ENCODE results near the gene PTPRQ. TPM values are rescaled to one million over a fixed set of nuclear protein-coding genes. Genes with fewer than 3 reads are reported as not detected.

The PTPRQ gene
- total and polyA plus RNA-seq, 4 experiments from 2014 or later: not detected

DNA sequence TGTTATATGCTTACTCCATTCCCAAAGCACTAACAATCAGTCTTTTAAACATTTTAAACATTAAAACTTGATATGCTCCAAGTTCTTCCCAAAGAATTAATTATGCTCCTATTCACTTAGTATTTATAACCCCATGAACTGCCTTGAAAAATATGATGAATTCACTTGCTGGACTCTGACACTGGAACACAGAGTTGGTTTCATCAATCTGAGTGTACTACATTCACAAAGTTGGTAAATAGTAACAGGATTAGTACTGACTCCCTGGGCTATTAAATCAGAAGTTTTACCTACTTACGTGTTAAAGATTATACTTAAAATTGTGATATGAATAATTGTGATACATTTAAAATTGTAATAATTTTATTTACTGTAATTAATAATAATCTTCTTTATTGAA, 246.1 kb downstream of the PTPRQ start:
- Histone ChIP-seq H3K27ac (ENCODE audit: low read depth, low read length) (no peak overlapping the region), H3K4me1 (ENCODE audit: insufficient read depth, low read length) (no peaks in the 10 kb centered on the region), H3K9me3 (ENCODE audit: control insufficient read depth in 1 of 2, low read length in 2 of 2) (no peaks in the 10 kb centered on the region), H3K4me3 (ENCODE audit: low read length in 2 of 2) (no peak overlapping the region), H3K36me3 (ENCODE audit: insufficient read depth, low read length) (no peaks in the 10 kb centered on the region), H3K27me3 (ENCODE audit: insufficient read depth, low read length) (no peaks in the 10 kb centered on the region)
- Mint-ChIP-seq H3K27ac (no peak overlapping the region), H3K9me3 (peaks cover 0 to 7% (median under 1%) of the 10 kb centered on the region in 8 donors), H3K36me3 (no peaks in the 10 kb centered on the region), H3K27me3 (no peaks in the 10 kb centered on the region), H3K4me1 (no peaks in the 10 kb centered on the region), H3K4me3 (no peak overlapping the region)
- no peak for DNase-seq
- CTCF ChIA-PET (ENCODE audit: partially characterized antibody): no interaction called here
- intact Hi-C loops (cut with micrococcal nuclease): no loop called here
- POLR2A ChIA-PET (ENCODE audit: partially characterized antibody): no interaction called here

- Histone ChIP-seq H3K9me3 (ENCODE audit: control insufficient read depth in 1 of 2, low read length in 2 of 2) (no peaks in the 10 kb centered on the region), H3K4me3 (ENCODE audit: low read length in 2 of 2) (no peak overlapping the region), H3K36me3 (ENCODE audit: insufficient read depth, low read length) (no peaks in the 10 kb centered on the region), H3K27me3 (ENCODE audit: insufficient read depth, low read length) (no peaks in the 10 kb centered on the region), H3K4me1 (ENCODE audit: insufficient read depth, low read length) (no peaks in the 10 kb centered on the region), H3K27ac (ENCODE audit: low read depth, low read length) (no peak overlapping the region)
- H3K27ac Mint-ChIP-seq: no peak overlapping the region
- no peak overlapping the region for H3K4me3 Mint-ChIP-seq
- intact Hi-C loops (cut with micrococcal nuclease): no loop called here
- CTCF ChIA-PET (ENCODE audit: partially characterized antibody): no interaction called here
- DNase-seq: no peak
- no peaks in the 10 kb centered on the region for H3K36me3 Mint-ChIP-seq
- POLR2A ChIA-PET (ENCODE audit: partially characterized antibody): no interaction called here
- H3K9me3 Mint-ChIP-seq: peaks cover 0 to 7% (median under 1%) of the 10 kb centered on the region in 8 donors
- H3K27me3 Mint-ChIP-seq: no peaks in the 10 kb centered on the region
- no peaks in the 10 kb centered on the region for H3K4me1 Mint-ChIP-seq
Measured at GRCh38 chr12:80690513-80690912, 246.5 kb downstream of the PTPRQ start.

DNA sequence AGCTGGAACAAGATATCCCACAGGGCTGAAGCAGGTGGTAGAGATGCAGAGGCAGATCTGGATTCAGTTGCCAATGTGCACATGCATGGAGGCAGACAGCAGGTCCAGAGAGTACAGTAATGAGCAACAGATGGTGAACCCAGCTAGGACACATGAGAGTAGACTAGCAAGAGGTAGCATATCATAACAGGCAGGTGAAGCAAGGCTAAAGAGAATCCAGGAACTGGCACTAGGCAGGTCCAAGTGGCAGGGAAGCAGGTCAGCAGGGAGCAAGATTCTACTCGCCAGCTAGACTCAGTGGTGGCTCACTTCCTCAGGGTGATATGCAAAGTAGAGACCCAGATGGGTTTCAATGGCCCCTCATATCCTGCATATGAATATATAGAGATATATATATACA, 248.1 kb downstream of the PTPRQ start:
- Mint-ChIP-seq H3K27me3 (no peaks in the 10 kb centered on the region), H3K4me1 (no peaks in the 10 kb centered on the region), H3K36me3 (no peaks in the 10 kb centered on the region), H3K27ac (no peak overlapping the region), H3K9me3 (peaks cover 0 to 5% (median 0%) of the 10 kb centered on the region in 8 donors), H3K4me3 (no peak overlapping the region)
- H3K4me1 ChIP-seq (ENCODE audit: insufficient read depth, low read length): no peaks in the 10 kb centered on the region
- ChIA-PET CTCF (ENCODE audit: partially characterized antibody) (no interaction called here), POLR2A (ENCODE audit: partially characterized antibody) (no interaction called here)
- intact Hi-C loops (cut with micrococcal nuclease): no loop called here
- no peak overlapping the region for H3K27ac ChIP-seq (ENCODE audit: low read depth, low read length)
- H3K9me3 ChIP-seq (ENCODE audit: control insufficient read depth in 1 of 2, low read length in 2 of 2): no peaks in the 10 kb centered on the region
- no peaks in the 10 kb centered on the region for H3K27me3 ChIP-seq (ENCODE audit: insufficient read depth, low read length)
- H3K36me3 ChIP-seq (ENCODE audit: insufficient read depth, low read length): no peaks in the 10 kb centered on the region
- no peak overlapping the region for H3K4me3 ChIP-seq (ENCODE audit: low read length in 2 of 2)
- DNase-seq: no peak

GRCh38 chr12:80697270-80697887, 253.3 kb downstream of the PTPRQ start:
- POLR2A ChIA-PET (ENCODE audit: partially characterized antibody): no interaction called here
- H3K4me1 Mint-ChIP-seq: no peaks in the 10 kb centered on the region
- Histone ChIP-seq H3K27ac (ENCODE audit: low read depth, low read length) (no peak overlapping the region), H3K27me3 (ENCODE audit: insufficient read depth, low read length) (no peaks in the 10 kb centered on the region), H3K4me3 (ENCODE audit: low read length in 2 of 2) (no peak overlapping the region), H3K4me1 (ENCODE audit: insufficient read depth, low read length) (no peaks in the 10 kb centered on the region), H3K9me3 (ENCODE audit: control insufficient read depth in 1 of 2, low read length in 2 of 2) (no peaks in the 10 kb centered on the region), H3K36me3 (ENCODE audit: insufficient read depth, low read length) (no peaks in the 10 kb centered on the region)
- no peak for DNase-seq
- H3K9me3 Mint-ChIP-seq: peaks cover 0 to 5% (median 0%) of the 10 kb centered on the region in 8 donors
- intact Hi-C loops (cut with micrococcal nuclease): no loop called here
- CTCF ChIA-PET (ENCODE audit: partially characterized antibody): no interaction called here
- no peak overlapping the region for H3K4me3 Mint-ChIP-seq
- H3K27me3 Mint-ChIP-seq: no peaks in the 10 kb centered on the region
- no peak overlapping the region for H3K27ac Mint-ChIP-seq
- no peaks in the 10 kb centered on the region for H3K36me3 Mint-ChIP-seq

DNA sequence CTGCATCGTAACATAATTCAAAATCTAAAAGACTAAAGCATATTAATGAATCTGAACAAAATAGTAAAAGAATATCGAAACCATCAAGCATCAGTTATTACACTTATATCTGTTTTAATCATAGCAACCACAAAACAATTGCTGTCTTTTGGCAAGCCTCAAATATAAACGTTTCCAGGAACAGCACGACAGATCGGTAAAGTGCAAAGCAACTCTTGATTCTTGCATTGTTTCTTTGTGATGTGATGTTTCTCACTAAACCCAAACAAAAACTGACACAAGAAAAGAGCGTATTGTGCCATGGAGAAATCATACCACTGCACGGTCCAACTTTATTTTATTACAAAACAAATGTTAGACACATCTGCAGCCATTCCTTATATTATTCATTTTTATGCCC, 254.2 kb downstream of the PTPRQ start:
- intact Hi-C loops (cut with micrococcal nuclease): no loop called here
- no peaks in the 10 kb centered on the region for H3K9me3 ChIP-seq (ENCODE audit: control insufficient read depth in 1 of 2, low read length in 2 of 2)
- Mint-ChIP-seq H3K36me3 (no peaks in the 10 kb centered on the region), H3K4me1 (no peaks in the 10 kb centered on the region), H3K4me3 (no peak overlapping the region), H3K9me3 (peaks cover 0 to 3% (median 0%) of the 10 kb centered on the region in 8 donors), H3K27me3 (no peaks in the 10 kb centered on the region), H3K27ac (no peak overlapping the region)
- no peaks in the 10 kb centered on the region for H3K36me3 ChIP-seq (ENCODE audit: insufficient read depth, low read length)
- no peaks in the 10 kb centered on the region for H3K27me3 ChIP-seq (ENCODE audit: insufficient read depth, low read length)
- no peak for DNase-seq
- ChIA-PET CTCF (ENCODE audit: partially characterized antibody) (no interaction called here), POLR2A (ENCODE audit: partially characterized antibody) (no interaction called here)
- no peak overlapping the region for H3K4me3 ChIP-seq (ENCODE audit: low read length in 2 of 2)
- H3K27ac ChIP-seq (ENCODE audit: low read depth, low read length): no peak overlapping the region
- no peaks in the 10 kb centered on the region for H3K4me1 ChIP-seq (ENCODE audit: insufficient read depth, low read length)

DNA sequence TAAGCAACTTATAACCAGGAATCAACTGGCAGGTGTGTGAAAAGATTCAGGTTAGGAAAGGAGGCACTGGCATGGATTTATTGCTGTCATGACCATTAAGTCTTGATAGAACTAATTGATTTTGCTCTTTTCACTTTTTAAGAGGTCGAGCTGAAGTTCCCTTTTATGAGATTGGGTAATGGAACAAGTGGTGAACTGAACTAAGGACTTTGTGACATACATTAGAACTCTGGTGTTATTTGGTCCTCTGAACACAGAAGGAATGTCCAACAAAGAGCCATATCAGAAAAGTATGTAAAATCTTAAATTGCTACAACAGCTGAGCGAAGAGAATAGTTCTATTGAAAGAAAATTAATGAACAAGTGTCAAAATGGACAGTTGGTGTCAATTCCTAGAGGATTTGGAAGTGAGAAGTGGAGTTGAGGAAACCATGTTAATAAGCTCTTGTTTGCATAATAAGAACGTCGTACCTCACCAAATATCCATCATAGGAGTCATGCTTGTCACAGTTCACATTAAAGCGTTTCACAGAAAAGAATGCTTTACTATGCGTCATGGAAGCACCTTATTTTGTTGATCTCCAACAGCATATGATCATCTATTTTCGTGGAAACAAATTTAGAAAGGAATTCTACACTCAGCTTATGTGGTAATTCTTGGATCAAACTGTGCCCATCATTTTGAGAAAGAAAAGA, 255.0 kb downstream of the PTPRQ start:
- intact Hi-C loops (cut with micrococcal nuclease): no loop called here
- H3K27ac Mint-ChIP-seq: no peak overlapping the region

DNA sequence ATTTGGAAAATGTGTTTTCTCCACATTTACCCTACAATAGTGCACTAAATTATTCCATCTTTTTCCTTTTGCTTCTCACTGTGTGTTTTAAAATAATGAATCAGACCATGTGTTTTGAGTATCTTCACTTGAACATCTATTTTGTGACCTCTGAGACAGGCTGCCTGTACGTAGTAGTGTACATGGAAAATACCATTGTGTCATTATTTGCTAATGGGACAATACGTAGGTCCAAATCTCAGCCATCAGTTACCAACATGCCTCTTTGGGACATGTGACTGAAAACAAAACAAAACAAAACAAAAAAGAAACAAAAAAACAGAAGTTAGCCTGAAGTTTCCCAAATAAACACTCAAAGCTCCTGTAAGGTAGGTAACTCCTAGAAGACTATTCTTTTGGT, 256.3 kb downstream of the PTPRQ start:
- POLR2A ChIA-PET (ENCODE audit: partially characterized antibody): no interaction called here
- no peak for DNase-seq
- intact Hi-C loops (cut with micrococcal nuclease): no loop called here
- no peak overlapping the region for H3K27ac ChIP-seq (ENCODE audit: low read depth, low read length)
- H3K9me3 Mint-ChIP-seq: peaks cover 0 to 4% (median 0%) of the 10 kb centered on the region in 8 donors
- H3K4me1 ChIP-seq (ENCODE audit: insufficient read depth, low read length): no peaks in the 10 kb centered on the region
- H3K4me3 ChIP-seq (ENCODE audit: low read length in 2 of 2): no peak overlapping the region
- H3K4me3 Mint-ChIP-seq: no peak overlapping the region
- no peaks in the 10 kb centered on the region for H3K36me3 Mint-ChIP-seq
- H3K27me3 Mint-ChIP-seq: no peaks in the 10 kb centered on the region
- no peaks in the 10 kb centered on the region for H3K27me3 ChIP-seq (ENCODE audit: insufficient read depth, low read length)
- no peaks in the 10 kb centered on the region for H3K9me3 ChIP-seq (ENCODE audit: control insufficient read depth in 1 of 2, low read length in 2 of 2)
- no peaks in the 10 kb centered on the region for H3K4me1 Mint-ChIP-seq
- H3K36me3 ChIP-seq (ENCODE audit: insufficient read depth, low read length): no peaks in the 10 kb centered on the region
- no peak overlapping the region for H3K27ac Mint-ChIP-seq
- CTCF ChIA-PET (ENCODE audit: partially characterized antibody): no interaction called here

More for the DNA sequence above, 255.0 kb downstream of the PTPRQ start:
- Mint-ChIP-seq H3K36me3 (no peaks in the 10 kb centered on the region), H3K4me1 (no peaks in the 10 kb centered on the region), H3K27me3 (no peaks in the 10 kb centered on the region), H3K9me3 (peaks cover 0 to 4% (median 0%) of the 10 kb centered on the region in 8 donors), H3K4me3 (no peak overlapping the region)
- ChIA-PET CTCF (ENCODE audit: partially characterized antibody) (no interaction called here), POLR2A (ENCODE audit: partially characterized antibody) (no interaction called here)
- no peak overlapping the region for H3K4me3 ChIP-seq (ENCODE audit: low read length in 2 of 2)
- no peak overlapping the region for H3K27ac ChIP-seq (ENCODE audit: low read depth, low read length)
- H3K36me3 ChIP-seq (ENCODE audit: insufficient read depth, low read length): no peaks in the 10 kb centered on the region
- no peaks in the 10 kb centered on the region for H3K27me3 ChIP-seq (ENCODE audit: insufficient read depth, low read length)
- no peaks in the 10 kb centered on the region for H3K9me3 ChIP-seq (ENCODE audit: control insufficient read depth in 1 of 2, low read length in 2 of 2)
- no peak for DNase-seq
- no peaks in the 10 kb centered on the region for H3K4me1 ChIP-seq (ENCODE audit: insufficient read depth, low read length)

Data from CD4-positive, alpha-beta memory T cell (primary cell).